Panc1 (cell line): ENCODE results near the gene SBF2. TPM values are rescaled to one million over a fixed set of nuclear protein-coding genes. Genes with fewer than 3 reads are reported as not detected.
A peak's percentile ranks its signal among the peaks of the same experiment; 100 is the strongest.

Experiments
- ATAC-seq: fragments of 200-7000 bp; cut with Tn5 transposase; 2 replicates; pipeline ENCODE4 v1.9.1; 2020; ENCODE audit warnings: mild to moderate bottlenecking, moderate library complexity
- BruUV-seq: library from RNA; stranded (reverse); fragments of 400-500 nt; replicated peaks from 2 replicates; lab custom pipeline; 2021; lab: Mats Ljungman, UMichigan
- CTCF ChIA-PET: fragments of 300-600 bp; sonication (Branson Sonifier 250); formaldehyde crosslinking; loops from one replicate; lab custom pipeline; 2022; ENCODE audit warnings: antibody characterized with exemption; lab: Charles Lee
- POLR2A ChIA-PET: fragments of 300-600 bp; sonication (Branson Sonifier 250); formaldehyde crosslinking; loops from one replicate; lab custom pipeline; 2022; ENCODE audit warnings: antibody characterized with exemption; lab: Charles Lee
- DNase-seq: peaks from one replicate; pipeline ENCODE4 v3.0.0-alpha.2; 2010; ENCODE audit warnings: low read depth, low spot score
- H3K27ac ChIP-seq: 2 replicates; pipeline ENCODE4 v1.5.1; 2011; ENCODE audit warnings: mild to moderate bottlenecking, low read length, inconsistent platforms
- H3K27me3 ChIP-seq: fragments of 200-500 bp; sonication (Bioruptor generic); 2 replicates; pipeline ENCODE4 v1.6.0; 2014; ENCODE audit warnings: low read length, inconsistent platforms; ENCODE audit not compliant: control insufficient read depth, insufficient read depth
- H3K36me3 ChIP-seq: fragments of 200-500 bp; sonication (Bioruptor generic); 2 replicates; pipeline ENCODE4 v1.5.1; 2014; ENCODE audit warnings: inconsistent platforms, mild to moderate bottlenecking, low read length, moderate library complexity; ENCODE audit not compliant: control insufficient read depth, insufficient read depth
- H3K4me1 ChIP-seq: 2 replicates; pipeline ENCODE4 v1.5.1; 2011; ENCODE audit warnings: inconsistent platforms, mild to moderate bottlenecking, low read length, moderate library complexity; ENCODE audit not compliant: control insufficient read depth, insufficient read depth
- H3K4me3 ChIP-seq, 2 experiments: 2 replicates each; pipeline ENCODE4 v1.5.1; 2011 to 2012; ENCODE audit warnings: low read depth in 2 of 2, low read length in 2 of 2, mild to moderate bottlenecking in 2 of 2, inconsistent platforms in 1 of 2, moderate library complexity in 1 of 2
- H3K9me3 ChIP-seq: fragments of 200-500 bp; sonication (Bioruptor generic); 2 replicates; pipeline ENCODE4 v1.5.1; 2014; ENCODE audit warnings: low read depth, mild to moderate bottlenecking, inconsistent platforms, low read length, moderate library complexity; ENCODE audit not compliant: control insufficient read depth, insufficient read depth
- CTCF ChIP-seq: fragments of 450-650 bp; IDR thresholded peaks from 2 replicates; pipeline ENCODE4 v1.5.1; 2017; ENCODE audit warnings: mild to moderate bottlenecking
- POLR2AphosphoS5 ChIP-seq: IDR thresholded peaks from 2 replicates; pipeline ENCODE4 v1.6.1; 2012; ENCODE audit warnings: mild to moderate bottlenecking, low read depth, low read length, moderate library complexity
- REST ChIP-seq, 2 experiments: IDR thresholded peaks; 2 replicates each; pipeline ENCODE4 v1.6.1; 2011 to 2012; ENCODE audit warnings: low read depth in 2 of 2, control low read depth in 1 of 2, low read length in 1 of 2, mild to moderate bottlenecking in 1 of 2, moderate library complexity in 1 of 2; ENCODE audit not compliant: insufficient read depth in 1 of 2
- SIN3A ChIP-seq: IDR thresholded peaks from 2 replicates; pipeline ENCODE4 v1.6.1; 2012; ENCODE audit warnings: low read depth, mild to moderate bottlenecking, low read length, moderate library complexity, borderline replicate concordance; ENCODE audit not compliant: insufficient read depth
- TCF7L2 ChIP-seq: IDR thresholded peaks from 2 replicates; pipeline ENCODE4 v1.6.1; 2011; ENCODE audit warnings: mild to moderate bottlenecking, low read depth, low read length, inconsistent platforms
- in situ Hi-C: cut with HindIII; loops from 2 replicates; pipeline ENCODE4 v1.10.0; 2016; ENCODE audit warnings: low sequenced_read_pairs, low pct_unique_long_range_greater_than_20kb
- intact Hi-C: fragments of 100-400 bp; cut with micrococcal nuclease; formaldehyde crosslinking; loops from one replicate; pipeline ENCODE4 v1.10.0; 2022; ENCODE audit not compliant: unreplicated experiment
- total RNA-seq: library from RNA; stranded (reverse); gene quantifications from one replicate; pipeline ENCODE4 v1.2.1, GENCODE V29; 2021; ENCODE audit not compliant: unreplicated experiment

SBF2 gene
- total RNA-seq, 1 experiment from 2014 or later = 65.0 TPM

- ChIA-PET CTCF (no interaction called here), POLR2A (no interaction called here)
- Histone ChIP-seq H3K27ac (no peak overlapping the region), H3K4me3 (no peak overlapping the region), H3K4me1 (peaks cover 4% of the 10 kb centered on the region), H3K9me3 (peaks cover 24% of the 10 kb centered on the region; the same call in 1 of the 2 replicates), H3K27me3 (no peaks in the 10 kb centered on the region), H3K36me3 (no peaks in the 10 kb centered on the region)
- intact Hi-C loops (no loop called here), in situ Hi-C loops (no loop called here)
- TF ChIP-seq POLR2AphosphoS5 (no peak), REST (IDR thresholded peaks at IDR 0.05; ENCODE audit: insufficient read depth in 1 of 2, low read depth in 2 of 2, low read length in 1 of 2) (no peak), SIN3A (no peak), CTCF (no peak), TCF7L2 (no peak)
- no peak for DNase-seq
- BruUV-seq = no TSS peak
- no peak for ATAC-seq
Observed at GRCh38 chr11:10201343-10201742, 92.7 kb downstream of the SBF2 start.

- Histone ChIP-seq H3K36me3 (peaks cover 3% of the 10 kb centered on the region; the same call in 1 of the 2 replicates), H3K9me3 (no peaks in the 10 kb centered on the region; the same call in 1 of the 2 replicates), H3K27ac (no peak overlapping the region), H3K4me1 (no peaks in the 10 kb centered on the region), H3K27me3 (no peaks in the 10 kb centered on the region), H3K4me3 (no peak overlapping the region)
- POLR2A ChIA-PET = no interaction called here
- CTCF ChIA-PET = no interaction called here
- no TSS peak for BruUV-seq
- ATAC-seq (no peak), DNase-seq (no peak)
- intact Hi-C loops = loop anchor here (10.0 kb wide), 1 partner anchor 442 kb away; no protein-coding TSS in a partner anchor
- no peak for TF ChIP-seq SIN3A
- in situ Hi-C loops = no loop called here
Observed at GRCh38 chr11:10197091-10197490, 96.9 kb downstream of the SBF2 start.

GRCh38 chr11:10192036-10192435 lies 102.0 kb downstream of the SBF2 start:
- no peak for ATAC-seq
- DNase-seq = no peak
- TF ChIP-seq REST (IDR thresholded peaks at IDR 0.05; ENCODE audit: insufficient read depth in 1 of 2, low read depth in 2 of 2, low read length in 1 of 2) (no peak), SIN3A (no peak), TCF7L2 (no peak), CTCF (no peak), POLR2AphosphoS5 (no peak)
- no peak overlapping the region for H3K4me3 ChIP-seq
- H3K4me1 ChIP-seq = no peaks in the 10 kb centered on the region
- in situ Hi-C loops (no loop called here), intact Hi-C loops (loop anchor here (10.0 kb wide), 1 partner anchor 437 kb away; no protein-coding TSS in a partner anchor)
- peaks cover 3% of the 10 kb centered on the region; the same call in 1 of the 2 replicates for H3K36me3 ChIP-seq
- BruUV-seq = no TSS peak
- no peaks in the 10 kb centered on the region for H3K27me3 ChIP-seq
- no peaks in the 10 kb centered on the region for H3K9me3 ChIP-seq
- POLR2A ChIA-PET = no interaction called here
- CTCF ChIA-PET = no interaction called here
- H3K27ac ChIP-seq = peak overlapping the region; percentile 57
